Measurements from ENCODE around the gene FBXO3. TPM values are rescaled to one million over a fixed set of nuclear protein-coding genes. Genes with fewer than 3 reads are reported as not detected.

The FBXO3 gene
- total and polyA plus RNA-seq, 2 of the 13 experiments (the other 11 are each of a cell fraction or from before 2014, with no cell fraction given): 20.4 to 27.6 TPM

- TF ChIP-seq ETV6 (CRISPR knock-in tag; conservative IDR thresholded peaks at IDR 0.05): no peak; the same call in 1 of the 2 replicates
- 0 out of 2 replicates have a peak, but pooled peaks have one; percentile 29 for TF ChIP-seq SATB2 (CRISPR knock-in tag; IDR thresholded peaks at IDR 0.05)
- no peak for TF ChIP-seq IRF9 (CRISPR knock-in tag; IDR thresholded peaks at IDR 0.05; ENCODE audit: borderline replicate concordance)
- peak; percentile 68; the same call in 1 of the 2 replicates for TF ChIP-seq ZFP36L1 (CRISPR knock-in tag; IDR thresholded peaks at IDR 0.05)
- TF ChIP-seq ZNF512 (CRISPR knock-in tag; IDR thresholded peaks at IDR 0.05): 0 out of 2 replicates have a peak, but pooled peaks have one; percentile 75
- TF ChIP-seq RAD51 (IDR thresholded peaks at IDR 0.05; ENCODE audit: borderline replicate concordance): no peak
- TF ChIP-seq TEAD2 (CRISPR knock-in tag; IDR thresholded peaks at IDR 0.05): no peak
- TF ChIP-seq GABPB1 (CRISPR knock-in tag; IDR thresholded peaks at IDR 0.05): peak; percentile 75
- peak; percentile 84 for TF ChIP-seq HOXA5 (CRISPR knock-in tag; IDR thresholded peaks at IDR 0.05)
- TF ChIP-seq MED8 (CRISPR knock-in tag; IDR thresholded peaks at IDR 0.05; ENCODE audit: insufficient replicate concordance): peak; percentile 28
- no peak for TF ChIP-seq FOXK1 (CRISPR knock-in tag; IDR thresholded peaks at IDR 0.05; ENCODE audit: borderline replicate concordance, low read depth)
- peak; percentile 14; the same call in 1 of the 2 replicates for TF ChIP-seq MAX (IDR thresholded peaks at IDR 0.05)
- no peak for TF ChIP-seq ZUFSP (CRISPR knock-in tag; IDR thresholded peaks at IDR 0.05; ENCODE audit: borderline replicate concordance)
- 0 out of 2 replicates have a peak, but pooled peaks have one; percentile 25 for TF ChIP-seq SNAPC5 (CRISPR knock-in tag; IDR thresholded peaks at IDR 0.05; ENCODE audit: borderline replicate concordance)
- no peak for TF ChIP-seq ZNF607 (CRISPR knock-in tag; IDR thresholded peaks at IDR 0.05; ENCODE audit: borderline replicate concordance)
- TF ChIP-seq NAIF1 (CRISPR knock-in tag; IDR thresholded peaks at IDR 0.05; ENCODE audit: borderline replicate concordance): peak; percentile 28; the same call in 1 of the 2 replicates
- no peak for TF ChIP-seq HMG20A (CRISPR knock-in tag; IDR thresholded peaks at IDR 0.05; ENCODE audit: borderline replicate concordance)
- TF ChIP-seq PREB (CRISPR knock-in tag; IDR thresholded peaks at IDR 0.05): no peak
- TF ChIP-seq ZNF770 (CRISPR knock-in tag; IDR thresholded peaks at IDR 0.05): peak; percentile 52; the same call in 1 of the 2 replicates
These were observed 38.0 kb downstream of the FBXO3 start, which contains the start of gene CD59 (continued) for GRCh38 chr11:33736148-33736812.

Data from HepG2 (cell line).